ENCODE data around the gene AEBP2.
"Not testable (repeated sequence)": the region's sequence is repeated elsewhere in the genome, so short reads cannot be mapped to it uniquely, and the experiment has no call there.

The AEBP2 gene, protein sequence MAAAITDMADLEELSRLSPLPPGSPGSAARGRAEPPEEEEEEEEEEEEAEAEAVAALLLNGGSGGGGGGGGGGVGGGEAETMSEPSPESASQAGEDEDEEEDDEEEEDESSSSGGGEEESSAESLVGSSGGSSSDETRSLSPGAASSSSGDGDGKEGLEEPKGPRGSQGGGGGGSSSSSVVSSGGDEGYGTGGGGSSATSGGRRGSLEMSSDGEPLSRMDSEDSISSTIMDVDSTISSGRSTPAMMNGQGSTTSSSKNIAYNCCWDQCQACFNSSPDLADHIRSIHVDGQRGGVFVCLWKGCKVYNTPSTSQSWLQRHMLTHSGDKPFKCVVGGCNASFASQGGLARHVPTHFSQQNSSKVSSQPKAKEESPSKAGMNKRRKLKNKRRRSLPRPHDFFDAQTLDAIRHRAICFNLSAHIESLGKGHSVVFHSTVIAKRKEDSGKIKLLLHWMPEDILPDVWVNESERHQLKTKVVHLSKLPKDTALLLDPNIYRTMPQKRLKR

DNA sequence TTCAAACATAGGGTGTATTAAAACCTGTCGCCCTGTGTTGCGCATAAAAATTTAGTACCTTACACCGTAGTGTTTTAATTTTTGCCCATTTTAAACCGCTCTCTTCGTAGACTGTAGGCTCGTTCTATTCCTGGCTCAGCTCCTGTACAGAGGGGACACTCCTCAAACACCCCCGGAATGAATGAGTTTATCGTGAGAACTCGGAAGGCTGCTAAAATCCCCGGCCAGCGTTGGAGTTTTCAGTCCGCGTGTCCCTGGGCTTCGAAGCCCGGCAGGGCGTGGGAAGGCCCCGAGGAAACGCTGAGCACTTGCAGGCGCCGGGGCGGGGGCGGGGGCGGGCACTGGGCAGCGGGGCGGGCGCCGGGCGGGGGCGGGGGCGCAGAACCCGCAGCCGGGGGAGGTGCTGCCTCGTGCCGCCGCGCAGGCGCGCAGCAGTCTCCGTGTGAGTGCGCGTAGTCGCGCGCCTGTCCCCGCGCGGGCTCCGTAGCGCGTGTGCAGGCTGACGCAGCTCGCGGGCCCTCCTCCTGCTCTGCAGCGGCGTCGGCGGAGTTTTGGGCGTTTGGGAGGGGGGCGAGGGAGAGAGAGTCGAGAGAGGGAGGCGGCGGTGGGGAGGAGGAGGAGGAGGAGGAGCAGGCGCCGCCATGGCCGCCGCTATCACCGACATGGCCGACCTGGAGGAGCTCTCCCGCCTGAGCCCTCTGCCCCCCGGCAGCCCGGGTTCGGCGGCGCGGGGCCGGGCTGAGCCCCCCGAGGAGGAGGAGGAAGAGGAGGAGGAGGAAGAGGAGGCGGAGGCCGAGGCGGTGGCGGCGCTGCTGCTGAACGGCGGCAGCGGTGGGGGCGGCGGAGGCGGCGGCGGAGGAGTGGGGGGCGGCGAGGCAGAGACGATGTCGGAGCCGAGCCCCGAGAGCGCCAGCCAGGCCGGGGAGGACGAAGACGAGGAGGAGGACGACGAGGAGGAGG lies at the start of gene AEBP2:
TSS of gene AEBP2 (plus strand) at position 434 of the 960 bp plus-strand sequence. CDS start at position 642, 208 bp downstream.
- DNase-seq = peak; percentile 96

DNA sequence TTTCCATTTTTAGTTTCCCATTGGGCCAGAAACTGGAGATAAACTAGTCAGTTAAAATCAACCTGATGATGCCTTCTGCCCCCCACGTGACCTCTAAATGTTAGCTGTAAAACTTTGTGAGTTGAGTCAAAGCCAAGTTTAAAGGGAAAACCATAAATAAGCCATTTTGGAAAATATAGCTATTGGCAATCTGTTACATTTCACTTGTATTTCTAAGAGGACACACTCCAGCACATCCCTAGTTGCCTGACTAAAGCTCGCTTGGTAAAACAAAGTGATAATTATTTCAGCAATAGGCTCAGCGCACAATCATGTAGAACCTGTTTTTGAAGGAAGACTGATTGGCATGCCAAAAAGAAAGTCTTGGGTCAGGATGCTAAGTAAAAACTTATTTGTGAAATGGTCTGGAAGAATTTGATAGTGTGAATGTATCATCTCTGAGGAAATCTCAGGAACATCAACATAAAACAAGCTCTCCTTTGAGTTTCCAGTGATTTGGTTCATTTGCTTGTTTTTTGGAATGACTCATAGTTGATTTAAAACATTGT lies 49.2 kb upstream of the AEBP2 start:
- no peak for DNase-seq

DNA sequence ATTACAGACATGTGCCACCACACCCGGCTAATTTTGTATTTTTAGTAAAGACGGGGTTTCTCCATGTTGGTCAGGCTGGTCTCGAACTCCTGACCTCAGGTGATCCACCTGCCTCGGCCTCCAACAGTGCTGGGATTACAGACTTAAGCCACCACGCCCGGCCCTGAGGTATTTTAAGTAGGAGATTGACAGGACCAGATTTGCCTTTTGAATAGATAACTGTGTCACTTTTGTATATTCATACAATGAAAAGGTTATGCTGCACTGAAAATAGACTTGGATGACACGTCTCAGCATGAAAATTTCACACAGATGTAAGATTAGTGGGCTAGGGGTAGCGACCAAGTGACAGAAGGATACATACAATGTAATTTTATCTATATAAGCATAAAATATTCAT lies 46.6 kb upstream of the AEBP2 start:
- DNase-seq = not testable (repeated sequence)

DNA sequence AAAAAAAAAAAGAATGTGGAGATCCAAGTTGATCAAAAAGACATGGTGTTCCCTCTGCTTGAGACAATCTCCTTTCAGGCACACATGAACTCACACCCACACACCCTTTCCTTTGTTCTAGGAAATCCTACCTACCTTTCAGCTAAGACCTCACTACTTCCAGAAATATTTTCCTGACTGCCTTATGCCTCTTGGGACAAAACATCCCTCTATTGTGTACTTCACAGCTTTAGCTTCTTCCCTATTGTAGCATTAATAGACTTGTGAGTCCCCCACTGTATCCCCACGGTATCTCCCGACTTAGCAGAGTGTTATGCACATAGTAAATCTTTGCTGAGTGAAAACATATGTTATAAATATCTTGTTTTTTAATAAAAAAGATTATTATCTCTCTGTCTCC lies 44.9 kb upstream of the AEBP2 start:
- no peak for DNase-seq

DNA sequence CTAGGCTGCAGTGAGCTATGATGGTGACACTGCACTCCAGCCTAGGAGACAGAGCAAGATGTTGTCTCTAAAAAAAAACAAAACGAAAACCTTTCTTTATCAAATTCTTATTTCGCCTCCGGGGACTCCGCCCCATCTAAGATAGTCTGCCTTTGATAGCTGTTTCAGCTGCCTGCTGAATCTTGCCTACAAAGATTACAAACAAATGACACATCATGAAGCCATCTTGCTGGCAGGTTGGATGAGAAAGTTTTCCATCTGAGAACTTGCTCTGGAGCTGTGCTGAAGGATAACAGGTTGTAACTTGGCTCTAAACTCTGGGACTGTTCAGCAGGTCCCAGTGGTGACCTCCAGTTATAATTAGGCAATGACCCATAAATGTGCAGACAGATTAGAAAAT lies 41.8 kb upstream of the AEBP2 start:
- DNase-seq = no peak

DNA sequence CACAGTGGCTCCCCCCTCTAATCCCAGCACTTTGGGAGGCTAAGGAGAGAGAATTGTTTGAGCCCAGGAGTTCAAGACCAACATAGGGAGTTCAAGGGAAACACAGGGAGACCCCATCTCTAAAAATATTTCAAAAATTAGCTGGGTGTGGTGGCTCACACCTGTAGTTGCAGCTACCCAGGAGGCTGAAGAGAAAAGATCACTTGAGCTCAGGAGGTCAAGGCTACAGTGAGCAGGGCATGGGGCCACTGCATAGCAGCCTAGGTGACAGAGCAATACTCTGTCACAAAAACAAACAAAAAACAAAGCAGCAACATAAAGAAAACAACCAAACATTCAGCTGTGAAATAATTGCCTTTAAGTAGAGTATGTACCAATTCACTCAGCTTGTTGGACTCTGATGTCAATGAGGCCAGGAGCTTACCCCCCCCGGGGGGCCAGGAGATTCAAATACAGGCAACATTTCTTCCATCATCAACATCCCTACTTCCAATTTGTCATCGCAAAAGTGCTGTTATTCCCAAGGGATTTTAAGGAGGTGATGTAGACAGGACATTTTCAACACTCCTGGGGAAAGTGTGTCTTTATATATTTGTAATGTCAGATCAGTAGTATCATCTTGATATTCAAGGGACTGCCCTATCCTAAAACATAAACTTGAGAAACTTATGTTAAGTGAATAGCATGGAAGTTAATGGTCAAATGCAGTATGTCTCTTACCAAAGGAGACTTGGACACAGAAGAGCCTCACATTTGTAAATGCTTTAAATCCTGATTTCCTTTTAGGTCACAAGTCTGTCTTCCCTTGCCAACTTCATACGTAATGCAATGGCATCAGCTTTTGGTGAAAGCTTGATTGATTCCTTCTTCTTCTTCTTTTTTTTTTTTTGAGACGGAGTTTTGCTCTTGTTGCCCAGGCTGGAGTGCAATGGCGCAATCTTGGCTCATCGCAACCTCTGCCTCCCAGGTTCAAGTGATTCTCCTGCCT lies 40.6 kb upstream of the AEBP2 start:
- no peak for DNase-seq

DNA sequence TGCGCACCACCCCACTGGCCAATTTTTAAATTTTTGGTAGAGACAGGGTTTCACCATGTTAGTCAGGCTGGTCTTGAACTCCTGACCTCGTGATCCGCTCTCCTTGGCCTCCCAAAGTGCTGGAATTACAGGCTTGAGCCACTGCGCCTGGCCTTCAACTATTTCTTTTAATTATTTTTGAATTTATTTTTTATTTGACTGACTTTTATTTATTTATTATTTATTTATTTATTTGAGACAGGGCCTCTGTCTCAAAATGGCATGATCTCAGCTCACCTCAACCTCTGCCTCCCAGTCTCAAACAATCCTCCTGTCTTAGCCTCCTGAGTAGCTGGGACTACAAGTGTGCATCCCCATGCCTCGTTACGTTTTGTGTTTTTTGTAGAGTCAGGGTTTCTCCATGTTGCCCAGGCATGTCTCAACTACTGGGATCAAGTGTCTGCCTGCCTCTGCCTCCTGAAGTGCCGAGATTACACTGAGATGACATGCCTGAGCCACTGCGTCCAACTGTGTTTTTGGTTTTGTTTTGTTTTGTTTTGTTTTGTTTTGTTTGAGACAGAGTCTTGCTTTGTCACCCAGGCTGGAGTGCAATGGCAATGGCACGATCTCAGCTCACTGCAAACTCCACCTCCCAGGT lies 38.5 kb upstream of the AEBP2 start:
- not testable (repeated sequence) for DNase-seq

DNA sequence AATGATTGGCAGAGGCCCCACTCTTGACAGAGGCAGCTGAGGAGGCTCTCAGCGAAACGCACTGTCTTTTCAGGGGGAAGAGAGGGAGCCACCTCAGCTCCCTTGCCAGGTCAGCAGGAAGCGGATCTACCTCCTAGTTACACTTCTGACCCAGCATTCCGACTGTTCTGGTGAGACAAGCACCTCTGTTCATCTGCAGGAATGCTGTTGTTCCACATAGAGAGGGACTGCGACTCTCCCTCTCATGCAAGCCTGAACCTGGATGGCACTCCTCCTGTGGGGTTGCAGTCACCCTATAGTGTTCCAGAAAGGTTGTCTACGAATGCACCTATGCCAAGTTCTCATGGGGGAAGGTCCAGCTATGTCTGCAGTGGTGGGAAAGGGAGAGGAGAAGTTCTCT lies 37.1 kb upstream of the AEBP2 start:
- DNase-seq = no peak

DNA sequence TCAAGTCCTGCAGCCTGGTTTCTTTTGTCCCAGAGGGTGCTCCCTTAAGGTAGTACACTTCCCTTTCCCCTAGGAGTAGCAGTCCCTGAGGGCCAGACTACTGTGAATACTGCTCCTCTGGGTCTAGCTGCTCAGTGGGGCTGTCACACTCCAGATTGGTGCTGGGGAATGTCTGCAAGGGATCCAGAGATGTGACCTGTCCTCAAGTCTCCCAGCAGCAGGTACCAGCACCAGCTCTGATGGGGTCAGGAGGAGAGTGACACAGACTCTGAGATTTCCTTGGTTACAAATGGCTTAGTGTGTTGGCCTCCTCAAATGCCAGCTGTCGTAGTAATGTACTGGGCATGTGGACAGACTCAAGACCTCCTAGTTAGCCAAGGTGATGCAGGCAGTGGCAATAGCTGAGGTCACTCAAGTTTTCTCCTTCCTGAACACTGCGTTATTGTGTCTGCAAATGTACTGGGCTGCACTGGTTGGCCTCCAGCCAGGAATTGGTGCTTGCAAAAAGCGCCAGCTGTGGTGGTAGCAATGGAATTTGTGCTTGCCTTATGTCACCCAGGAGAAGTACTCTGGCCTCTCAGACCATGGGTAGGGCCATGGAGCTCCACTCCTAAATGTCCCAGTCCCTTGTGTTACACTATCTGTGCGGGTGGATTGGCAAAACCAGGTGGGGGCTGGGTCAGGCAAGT lies 36.4 kb upstream of the AEBP2 start:
- peak; percentile 51 for DNase-seq

DNA sequence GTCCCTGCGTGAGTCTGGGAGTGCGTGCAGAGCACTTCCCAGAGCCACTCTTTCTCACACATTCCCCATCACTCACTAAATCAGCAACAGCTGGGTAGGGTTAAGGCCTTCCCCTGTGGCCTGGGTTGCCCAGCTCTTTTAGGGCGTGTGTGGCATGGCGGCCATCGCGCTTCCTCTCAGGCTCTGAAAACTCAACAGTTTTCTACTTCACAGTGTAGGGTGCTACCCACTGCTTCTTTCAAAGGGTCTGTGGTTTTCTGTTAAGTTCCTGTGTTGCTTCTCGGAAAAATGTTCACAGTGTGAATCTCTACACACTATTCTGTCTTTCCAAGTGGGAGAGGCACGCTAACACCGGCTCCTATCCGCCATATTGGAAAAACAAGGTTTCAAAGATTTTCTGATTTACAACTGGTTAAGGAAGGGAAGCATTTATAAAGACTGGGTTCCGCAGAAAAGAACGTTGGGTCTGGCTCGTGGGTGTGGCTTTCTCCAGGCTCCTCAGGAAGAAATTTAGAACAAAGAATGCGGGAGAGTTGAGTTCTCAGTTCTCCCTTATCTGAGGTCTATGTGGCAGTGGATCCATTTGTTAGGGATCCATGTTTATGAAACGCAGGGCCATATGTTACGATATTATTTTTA lies 34.9 kb upstream of the AEBP2 start:
- no peak for DNase-seq

DNA sequence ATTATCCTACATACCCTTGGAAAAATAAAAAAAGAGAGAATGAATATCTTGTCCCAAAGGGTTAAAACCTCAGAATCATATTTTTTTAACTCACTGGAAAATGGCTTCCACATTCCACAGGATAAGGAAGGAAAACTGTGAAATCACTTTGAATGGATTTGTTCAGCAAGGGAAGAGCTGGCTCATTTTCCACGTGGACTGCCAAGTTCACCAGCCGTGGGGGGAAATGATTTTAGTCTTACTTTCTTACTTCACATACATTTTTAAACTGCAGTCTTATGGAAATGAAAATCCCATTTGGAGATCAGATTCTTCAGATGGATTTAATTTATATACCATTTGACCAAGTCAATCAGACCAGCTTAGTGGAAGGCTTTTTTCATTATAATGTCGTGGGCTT lies 29.9 kb upstream of the AEBP2 start:
- DNase-seq = no peak

DNA sequence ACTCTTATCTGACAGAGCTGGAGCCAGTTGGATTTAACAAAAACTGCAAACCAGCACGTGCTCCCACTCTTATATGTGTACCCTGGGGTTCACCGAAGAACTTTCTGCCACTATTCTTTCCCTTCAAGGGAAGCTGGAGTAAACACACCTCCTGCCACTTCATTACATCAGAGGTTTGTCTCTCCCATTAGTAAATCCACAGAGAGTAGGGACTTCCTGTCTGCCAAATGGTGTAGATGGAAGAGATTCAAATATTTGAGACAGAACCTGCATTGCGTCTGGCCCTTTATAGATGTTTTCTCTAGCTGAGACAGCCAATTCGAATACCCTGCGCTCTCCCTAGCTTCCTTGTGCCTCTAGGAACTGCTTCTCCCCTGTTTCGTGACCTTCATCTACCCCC lies 29.1 kb upstream of the AEBP2 start:
- no peak for DNase-seq

DNA sequence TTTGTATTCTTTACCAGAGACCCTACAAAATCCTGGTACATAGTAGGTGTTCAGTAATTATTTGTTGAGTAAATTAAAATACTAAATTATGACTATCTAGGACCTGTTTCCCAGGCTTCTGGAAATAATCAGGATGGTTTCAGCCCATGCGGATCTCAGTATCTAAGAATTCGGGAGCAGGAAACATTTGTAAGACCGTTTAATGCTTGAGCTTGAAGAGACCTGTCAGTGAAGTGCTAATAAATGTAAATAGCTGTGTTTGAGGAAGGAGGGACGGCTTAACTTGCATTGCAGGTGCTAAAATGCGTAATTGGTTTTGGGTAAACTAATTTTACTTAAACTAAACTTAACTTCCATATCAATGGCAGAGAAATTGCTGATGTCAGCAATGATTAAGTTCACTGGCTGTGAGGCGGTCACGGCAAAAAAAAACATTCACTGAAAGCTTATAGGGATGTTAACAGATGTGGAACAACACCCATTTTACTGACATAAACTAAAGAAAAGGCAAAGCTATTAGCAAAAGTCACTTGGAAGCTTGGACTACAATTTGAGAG lies 28.6 kb upstream of the AEBP2 start:
- no peak for DNase-seq

DNA sequence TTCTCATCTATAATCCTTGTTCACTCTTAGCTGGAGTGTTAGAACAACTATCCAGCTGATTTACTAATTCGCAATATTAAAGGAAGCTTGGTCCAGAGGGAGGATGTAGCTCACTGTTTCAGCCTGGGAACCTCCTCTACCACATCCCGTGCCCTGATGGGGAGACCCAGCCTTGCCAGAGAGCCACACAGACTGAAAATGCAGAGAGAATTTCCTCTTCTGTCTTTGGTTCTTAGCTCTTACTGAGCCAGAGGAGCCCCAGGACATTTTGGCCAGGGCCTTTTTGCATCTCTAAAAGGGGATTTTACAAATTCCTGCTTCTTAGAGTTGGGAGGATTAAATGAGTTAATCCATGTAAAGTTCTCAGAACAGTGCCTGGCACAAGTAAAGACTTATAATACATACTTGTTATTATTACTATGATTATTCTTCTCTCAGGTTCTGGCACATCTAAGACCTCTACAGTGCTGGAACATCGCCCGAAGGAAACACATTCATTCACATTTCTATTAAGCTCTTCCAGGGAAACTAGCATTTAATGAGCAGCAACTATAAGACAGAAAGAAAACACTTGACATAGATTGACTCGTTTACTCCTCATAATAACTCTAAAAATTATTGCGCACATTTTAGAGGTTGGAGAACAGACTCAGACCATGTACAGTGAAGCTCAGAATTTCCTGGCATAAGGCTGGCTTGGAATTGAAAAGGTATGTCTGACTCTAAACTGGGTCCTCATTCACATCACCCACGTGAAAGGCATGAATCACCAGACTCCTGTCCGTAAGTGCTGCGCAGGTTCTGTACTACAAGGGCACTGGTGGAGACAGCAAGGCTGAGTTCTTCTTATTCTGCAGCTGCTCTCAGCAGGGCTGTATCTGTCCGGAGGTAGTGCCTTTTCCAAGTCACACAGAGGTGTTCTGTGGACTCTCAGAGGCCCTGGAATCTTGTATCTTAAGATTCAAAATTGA lies 27.8 kb upstream of the AEBP2 start:
- DNase-seq = no peak

DNA sequence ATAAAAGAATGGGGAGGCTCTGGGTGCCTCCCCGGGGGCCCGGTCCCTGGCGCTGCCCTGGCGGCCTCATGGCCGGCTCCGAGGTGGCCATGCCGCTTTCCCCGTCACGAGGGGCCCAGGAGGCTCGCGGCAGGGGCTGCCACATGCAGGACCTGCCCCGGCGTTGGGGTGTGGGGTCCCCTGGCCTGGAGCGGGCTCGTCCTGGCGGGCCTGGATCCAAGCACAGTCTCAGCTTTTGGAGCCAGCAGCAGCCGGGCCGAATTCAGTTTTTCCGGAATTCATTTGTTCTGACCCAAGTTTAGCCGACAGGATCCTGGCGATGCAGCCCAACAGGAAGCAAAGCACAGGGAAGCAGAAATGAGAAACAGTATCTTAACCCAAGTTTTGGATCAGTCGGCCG lies 26.4 kb upstream of the AEBP2 start:
- DNase-seq = no peak

DNA sequence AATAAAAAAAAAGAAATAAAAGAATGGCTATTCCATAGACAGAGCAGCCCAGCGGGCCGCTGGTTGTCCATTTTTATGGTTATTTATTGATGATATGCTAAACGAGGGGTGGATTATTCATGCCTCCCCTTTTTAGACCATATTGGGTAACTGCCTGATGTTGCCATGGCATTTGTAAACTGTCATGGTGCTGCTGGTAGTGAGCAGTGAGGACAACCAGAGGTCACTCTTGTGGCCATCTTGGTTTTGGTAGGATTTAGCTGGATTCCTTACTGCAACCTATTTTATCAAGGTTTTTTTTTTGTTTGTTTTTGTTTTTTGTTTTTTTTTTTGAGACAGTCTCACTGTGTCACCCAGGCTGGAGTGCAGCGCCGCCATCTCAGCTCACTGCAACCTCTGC lies 25.7 kb upstream of the AEBP2 start:
- not testable (repeated sequence) for DNase-seq

DNA sequence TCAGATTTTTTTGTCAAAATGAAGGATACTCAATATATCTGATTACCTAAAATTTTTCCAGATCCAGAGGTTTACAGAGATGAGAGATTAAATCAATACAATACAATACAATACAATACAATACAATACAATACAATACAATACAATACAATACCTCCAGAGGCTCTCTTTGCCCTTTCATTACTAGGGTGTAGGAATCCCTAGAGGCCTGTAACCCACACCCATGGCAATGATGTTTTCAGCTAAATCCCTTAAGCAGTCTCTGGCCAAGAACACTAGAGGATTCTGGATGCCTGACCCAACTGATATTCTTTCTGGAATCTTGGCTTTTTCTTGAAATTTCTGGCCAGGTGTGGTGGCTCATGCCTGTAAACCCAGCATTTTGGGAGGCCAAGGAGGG lies 23.7 kb upstream of the AEBP2 start:
- DNase-seq = no peak

DNA sequence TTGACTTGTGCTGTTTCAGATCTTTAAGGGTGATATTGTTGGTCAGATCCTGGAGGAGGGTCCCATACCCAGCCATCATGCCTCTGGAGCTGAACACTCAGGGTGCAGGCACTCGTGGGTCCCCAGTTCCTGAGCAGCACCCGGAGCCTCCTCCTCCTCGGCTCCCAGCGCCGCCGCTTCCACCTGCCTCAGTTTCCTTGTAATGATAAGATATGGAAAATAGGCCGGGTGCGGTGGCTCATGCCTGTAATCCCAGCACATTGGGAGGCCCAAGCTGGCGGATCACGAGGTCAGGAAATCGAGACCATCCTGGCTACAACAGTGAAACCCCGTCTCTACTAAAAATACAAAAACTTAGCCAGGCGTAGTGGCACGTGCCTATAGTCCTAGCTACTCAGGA lies 20.2 kb upstream of the AEBP2 start:
- no peak for DNase-seq

Data from midbrain (tissue), 1 donor.